Measurements from ENCODE around the gene OR2W1. TPM values are rescaled to one million over a fixed set of nuclear protein-coding genes. Genes with fewer than 3 reads are reported as not detected.

OR2W1 gene
- total and polyA plus RNA-seq, 2 donors (not counting 3 experiments of a cell fraction or from before 2014, with no cell fraction given) = not detected

DNA sequence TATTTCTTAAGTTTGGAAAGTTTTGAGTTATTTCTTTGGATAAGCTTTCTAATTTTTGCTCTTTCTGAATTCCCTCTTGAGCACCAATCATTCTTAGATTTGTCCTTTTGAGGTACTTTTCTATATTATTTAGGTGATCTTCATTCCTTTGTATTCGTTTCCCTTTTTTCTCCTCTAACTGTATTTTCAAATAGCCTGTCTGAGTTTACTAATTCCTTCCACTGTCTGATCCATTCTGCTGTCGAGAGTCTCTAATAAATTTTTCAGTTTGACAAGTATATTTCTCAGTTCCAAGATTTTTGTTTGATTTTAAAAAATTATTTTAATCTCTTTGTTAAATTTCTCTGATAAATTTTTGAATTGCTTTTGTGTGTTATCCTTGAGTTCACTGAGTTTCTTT, 23.5 kb downstream of the OR2W1 start:
- POLR2A ChIA-PET = no interaction called here
- H3K27me3 ChIP-seq (ENCODE audit: control insufficient read depth in 2 of 2, insufficient read depth in 2 of 2, low read length in 2 of 2) = peaks cover 2 to 14% of the 10 kb centered on the region in 2 experiments
- TF ChIP-seq EZH2 (IDR thresholded peaks at IDR 0.05; ENCODE audit: borderline replicate concordance, low read depth, low read length, severe bottlenecking) (no peak), POLR2A (IDR thresholded peaks at IDR 0.05; ENCODE audit: low read depth, low read length) (no peak), JUN (IDR thresholded peaks at IDR 0.05; ENCODE audit: borderline replicate concordance, insufficient read depth, insufficient read length, low read depth) (no peak), POLR2AphosphoS5 (IDR thresholded peaks at IDR 0.05; ENCODE audit: insufficient read depth, low read depth, low read length) (no peak), GATA2 (IDR thresholded peaks at IDR 0.05; ENCODE audit: insufficient read depth, insufficient read length, low read depth, low read length) (no peak), FOS (IDR thresholded peaks at IDR 0.05; ENCODE audit: borderline replicate concordance, insufficient read depth, low read length) (no peak), MYC (IDR thresholded peaks at IDR 0.05; ENCODE audit: low read depth, low read length) (no peak)
- TF ChIP-seq, protein P1, sequence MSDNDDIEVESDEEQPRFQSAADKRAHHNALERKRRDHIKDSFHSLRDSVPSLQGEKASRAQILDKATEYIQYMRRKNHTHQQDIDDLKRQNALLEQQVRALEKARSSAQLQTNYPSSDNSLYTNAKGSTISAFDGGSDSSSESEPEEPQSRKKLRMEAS (IDR thresholded peaks at IDR 0.05; ENCODE audit: insufficient read depth, insufficient read length) = no peak
- TF ChIP-seq, protein P2, sequence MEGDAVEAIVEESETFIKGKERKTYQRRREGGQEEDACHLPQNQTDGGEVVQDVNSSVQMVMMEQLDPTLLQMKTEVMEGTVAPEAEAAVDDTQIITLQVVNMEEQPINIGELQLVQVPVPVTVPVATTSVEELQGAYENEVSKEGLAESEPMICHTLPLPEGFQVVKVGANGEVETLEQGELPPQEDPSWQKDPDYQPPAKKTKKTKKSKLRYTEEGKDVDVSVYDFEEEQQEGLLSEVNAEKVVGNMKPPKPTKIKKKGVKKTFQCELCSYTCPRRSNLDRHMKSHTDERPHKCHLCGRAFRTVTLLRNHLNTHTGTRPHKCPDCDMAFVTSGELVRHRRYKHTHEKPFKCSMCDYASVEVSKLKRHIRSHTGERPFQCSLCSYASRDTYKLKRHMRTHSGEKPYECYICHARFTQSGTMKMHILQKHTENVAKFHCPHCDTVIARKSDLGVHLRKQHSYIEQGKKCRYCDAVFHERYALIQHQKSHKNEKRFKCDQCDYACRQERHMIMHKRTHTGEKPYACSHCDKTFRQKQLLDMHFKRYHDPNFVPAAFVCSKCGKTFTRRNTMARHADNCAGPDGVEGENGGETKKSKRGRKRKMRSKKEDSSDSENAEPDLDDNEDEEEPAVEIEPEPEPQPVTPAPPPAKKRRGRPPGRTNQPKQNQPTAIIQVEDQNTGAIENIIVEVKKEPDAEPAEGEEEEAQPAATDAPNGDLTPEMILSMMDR (IDR thresholded peaks at IDR 0.05; ENCODE audit: extremely low read depth in 1 of 2, insufficient read depth in 1 of 2, low read depth in 1 of 2, low read length in 2 of 2) = no peak
- peaks cover 4% of the 10 kb centered on the region for H3K4me1 ChIP-seq (ENCODE audit: control insufficient read depth, extremely low read depth, insufficient read depth, low read length)
- H3K79me2 ChIP-seq (ENCODE audit: control insufficient read depth, insufficient read depth, low read length) = no peaks in the 10 kb centered on the region
- BruUV-seq (replicated peaks) = no TSS peak
- H4K20me1 ChIP-seq (replicated peaks; ENCODE audit: control insufficient read depth, extremely low read depth, insufficient read depth, low read length) = no peaks in the 10 kb centered on the region
- H3K36me3 ChIP-seq (ENCODE audit: control insufficient read depth in 2 of 2, extremely low read depth in 1 of 2, insufficient read depth in 2 of 2, low read length in 2 of 2) = no peaks in the 10 kb centered on the region
- H3K9me1 ChIP-seq (replicated peaks; ENCODE audit: control insufficient read depth, extremely low read depth, insufficient read depth, low read length) = no peaks in the 10 kb centered on the region
- H3K27ac ChIP-seq (ENCODE audit: insufficient read depth, low read depth, low read length) = no peak overlapping the region
- CTCF ChIA-PET = interaction anchor here (1.0 to 2.6 kb wide), 3 partner anchors 9 to 184 kb away, joined by 3 to 15 read pairs (median 3); no protein-coding TSS in a partner anchor
- no peaks in the 10 kb centered on the region for H3K9me3 ChIP-seq (replicated peaks; ENCODE audit: control insufficient read depth, insufficient read depth, low read length)
- no peak overlapping the region for H3K4me2 ChIP-seq (ENCODE audit: insufficient read depth, low read length)
- dilution Hi-C loops (cut with MboI; ENCODE audit: extremely low pct_ligation_motif_present, low sequenced_read_pairs) = no loop called here
- FAIRE-seq (no peak), DNase-seq (ENCODE audit: low read depth, low spot score) (no peak)
- intact Hi-C loops (cut with micrococcal nuclease) = no loop called here
- H3K4me3 ChIP-seq (replicated peaks in 1 of 3; ENCODE audit: insufficient read depth in 1 of 3, low read depth in 1 of 3, low read length in 3 of 3) = no peak overlapping the region
- H2AFZ ChIP-seq (ENCODE audit: low read depth, low read length) = no peak overlapping the region
- H3K9ac ChIP-seq (replicated peaks; ENCODE audit: extremely low read depth, insufficient read depth, low read length) = no peak overlapping the region

Measured in endothelial cell of umbilical vein (primary cell).